ENCODE data around the gene CHCHD5. TPM values are rescaled to one million over a fixed set of nuclear protein-coding genes. Genes with fewer than 3 reads are reported as not detected.
A peak's percentile ranks its signal among the peaks of the same experiment; 100 is the strongest.

CHCHD5 gene
- polyA plus RNA-seq, 3 donors, result 37.1 to 77.3 (median 56.2) TPM

DNA sequence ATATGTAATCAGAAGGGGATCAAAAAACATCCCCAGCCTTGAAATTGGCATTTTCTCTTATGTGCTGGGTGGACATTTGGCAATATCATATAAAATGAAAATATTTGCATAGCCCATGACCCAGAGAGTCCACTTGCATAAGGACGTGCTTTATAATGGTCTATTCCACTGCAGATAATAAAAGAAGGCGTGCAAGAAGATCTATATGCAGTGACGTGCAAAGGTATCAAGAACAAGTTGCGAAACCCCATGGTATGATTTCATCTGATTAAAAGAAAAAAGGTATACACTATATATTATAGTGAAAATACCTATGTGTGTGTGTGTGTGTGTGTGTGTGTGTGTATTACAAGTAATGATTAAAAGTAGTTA, 52.9 kb downstream of the CHCHD5 start:
- Mint-ChIP-seq H3K27me3 (ENCODE audit: low read depth in 3 of 3) (peaks cover 2 to 6% (median 3%) of the 10 kb centered on the region in 3 donors), H3K4me1 (peaks cover 47% of the 10 kb centered on the region), H3K4me3 (no peak overlapping the region), H3K9me3 (no peaks in the 10 kb centered on the region), H3K27ac (no peak overlapping the region), H3K36me3 (peaks cover 0 to 3% of the 10 kb centered on the region in 2 donors)
- no peak overlapping the region for H2AFZ ChIP-seq (ENCODE audit: insufficient read depth, low read depth, low read length, poor library complexity, severe bottlenecking)
- WGBS (ENCODE audit: insufficient coverage), result 83% methylated on average over 1 of the region's 4 CpGs
- intact Hi-C loops (cut with micrococcal nuclease), result no loop called here
- no peak overlapping the region for H3K27ac ChIP-seq (ENCODE audit: low read depth in 1 of 2, low read length in 2 of 2)
- no peaks in the 10 kb centered on the region for H3K9me3 ChIP-seq (replicated peaks in 1 of 2; ENCODE audit: control insufficient read depth in 1 of 2, insufficient read depth in 1 of 2, low read length in 2 of 2)
- H4K20me1 ChIP-seq (ENCODE audit: insufficient read depth, low read length), result no peaks in the 10 kb centered on the region
- no peak overlapping the region for H3K4me2 ChIP-seq (replicated peaks; ENCODE audit: extremely low read depth, low read length, poor library complexity, severe bottlenecking)
- H3K9ac ChIP-seq (ENCODE audit: insufficient read depth, low read length, poor library complexity, severe bottlenecking), result no peak overlapping the region
- no peaks in the 10 kb centered on the region for H3K36me3 ChIP-seq (replicated peaks in 1 of 2; ENCODE audit: control insufficient read depth in 1 of 2, insufficient read depth in 2 of 2, low read length in 2 of 2)
- H3K4me3 ChIP-seq (replicated peaks in 1 of 3; ENCODE audit: low read depth in 2 of 3, low read length in 3 of 3), result peak overlapping the region in 1 of 3 experiments; percentile 40
- H3K4me1 ChIP-seq (ENCODE audit: control insufficient read depth in 1 of 2, insufficient read depth in 2 of 2, low read length in 2 of 2), result peaks cover 28 to 43% of the 10 kb centered on the region in 2 donors
- DNase-seq, result no peak
- H3K79me2 ChIP-seq (ENCODE audit: insufficient read depth, low read length), result no peaks in the 10 kb centered on the region
- no peak for TF ChIP-seq CTCF (IDR thresholded peaks at IDR 0.05)
- H3K27me3 ChIP-seq (ENCODE audit: control insufficient read depth in 2 of 2, insufficient read depth in 2 of 2, low read length in 2 of 2), result no peaks in the 10 kb centered on the region

Small RNAs within 50 kb of the gene (small RNA-seq; reads per million reads assigned to genes)
- gene RF00019 (ENCODE audit: insufficient read length, low read depth), result not detected

Other genes with a start within 250 kb of the CHCHD5 start
- gene RGPD8, start 151.0 kb upstream of the CHCHD5 start, polyA plus RNA-seq, result 1 to 10 TPM in 2 of 3 donors, under 1 TPM in 1; 0.29 to 3.4 (median 1.2) TPM
- gene TTL, start 102.5 kb upstream of the CHCHD5 start, polyA plus RNA-seq, result 10 to 100 TPM in 1 of 3 donors, 1 to 10 TPM in 2; 2.7 to 13.9 (median 5.4) TPM
- 1 to 10 TPM; 5.2 to 6.3 (median 5.3) TPM for gene POLR1B, start 42.1 kb upstream of the CHCHD5 start, polyA plus RNA-seq
- gene SLC20A1, start 61.3 kb downstream of the CHCHD5 start, polyA plus RNA-seq, result 100 to 1,000 TPM in 1 of 3 donors, 10 to 100 TPM in 2; 16.1 to 112 (median 36.3) TPM
- gene NT5DC4, start 136.4 kb downstream of the CHCHD5 start, polyA plus RNA-seq, result 1 to 10 TPM in 1 of 3 donors, not detected in 2; 2.2 TPM
- gene CKAP2L, start 180.0 kb downstream of the CHCHD5 start, polyA plus RNA-seq, result under 1 TPM in 2 of 3 donors, not detected in 1; 0.04 to 0.24 TPM
- gene IL1A, start 199.9 kb downstream of the CHCHD5 start, polyA plus RNA-seq, result under 1 TPM in 2 of 3 donors, not detected in 1; 0.26 to 0.83 TPM

Measured in CD14-positive monocyte (primary cell).